Endothelial cell of umbilical vein (primary cell): ENCODE data around the gene SLC6A2. TPM values are rescaled to one million over a fixed set of nuclear protein-coding genes. Genes with fewer than 3 reads are reported as not detected.

Experiments used
- BruUV-seq: library from RNA; stranded (reverse); fragments of 400-500 nt; replicated peaks from 2 replicates; lab custom pipeline; 2021; lab: Mats Ljungman, UMichigan
- CTCF ChIA-PET: fragments of 300-600, 350-600 bp; sonication (Branson Sonifier 250); formaldehyde crosslinking; loops from one replicate; lab custom pipeline; 2021; ENCODE audit warnings: antibody characterized with exemption, inconsistent platforms; lab: Charles Lee
- POLR2A ChIA-PET: fragments of 300-600, 350-600 bp; sonication (Branson Sonifier 250); formaldehyde crosslinking; loops from one replicate; lab custom pipeline; 2021; ENCODE audit warnings: antibody characterized with exemption, inconsistent platforms; lab: Charles Lee
- DNase-seq: peaks from one replicate; pipeline ENCODE4 v3.0.0-alpha.2; 2011; ENCODE audit warnings: low read depth, low spot score
- FAIRE-seq: peaks from 2 replicates; lab custom pipeline; 2011; peaks lifted over from hg19 to GRCh38; lab: Jason Lieb, UNC
- H2AFZ ChIP-seq: 2 replicates; pipeline ENCODE4 v1.6.0; 2012; ENCODE audit warnings: low read depth, low read length, control low read depth, inconsistent platforms
- H3K27ac ChIP-seq: 2 replicates; pipeline ENCODE4 v1.5.1; 2011; ENCODE audit warnings: low read depth, mild to moderate bottlenecking, control low read depth, low read length, moderate library complexity; ENCODE audit not compliant: insufficient read depth
- H3K27me3 ChIP-seq, 2 experiments: 2 replicates each; pipeline versions ENCODE4 v1.6.0 to v1.6.1; 2011; ENCODE audit warnings: low read length in 2 of 2, mixed read lengths in 1 of 2; ENCODE audit not compliant: control insufficient read depth in 2 of 2, insufficient read depth in 2 of 2
- H3K36me3 ChIP-seq, 2 experiments: 2 replicates in 1 of 2; 3 replicates in 1 of 2; pipeline ENCODE4 v1.5.1; 2011; ENCODE audit warnings: low read length in 2 of 2, mild to moderate bottlenecking in 1 of 2, moderate library complexity in 1 of 2; ENCODE audit not compliant: control insufficient read depth in 2 of 2, insufficient read depth in 2 of 2; ENCODE audit errors: extremely low read depth in 1 of 2
- H3K4me1 ChIP-seq: 3 replicates; pipeline ENCODE4 v1.5.1; 2011; ENCODE audit warnings: mild to moderate bottlenecking, low read length; ENCODE audit not compliant: control insufficient read depth, insufficient read depth; ENCODE audit errors: extremely low read depth
- H3K4me2 ChIP-seq: 2 replicates; pipeline ENCODE4 v1.6.1; 2011; ENCODE audit warnings: low read length, control low read depth, mixed read lengths; ENCODE audit not compliant: insufficient read depth
- H3K4me3 ChIP-seq, 3 experiments: fragments of 200-600 bp in 1 of 3; sonication (generic), shearing (Covaris generic) in 1 of 3; replicated peaks in 1 of 3; 2 replicates each; pipeline ENCODE4 v1.5.1; 2011 to 2016; ENCODE audit warnings: control low read depth in 3 of 3, low read length in 3 of 3, mild to moderate bottlenecking in 2 of 3, inconsistent platforms in 1 of 3, low read depth in 1 of 3, moderate library complexity in 1 of 3; ENCODE audit not compliant: insufficient read depth in 1 of 3
- H3K79me2 ChIP-seq: 2 replicates; pipeline ENCODE4 v1.6.0; 2012; ENCODE audit warnings: low read length, inconsistent platforms; ENCODE audit not compliant: control insufficient read depth, insufficient read depth
- H3K9ac ChIP-seq: replicated peaks from 2 replicates; pipeline ENCODE3; 2011; ENCODE audit warnings: low read length, control low read depth; ENCODE audit not compliant: insufficient read depth; ENCODE audit errors: extremely low read depth
- H3K9me1 ChIP-seq: replicated peaks from 3 replicates; pipeline ENCODE4 v1.6.0; 2011; ENCODE audit warnings: mild to moderate bottlenecking, low read length; ENCODE audit not compliant: control insufficient read depth, insufficient read depth; ENCODE audit errors: extremely low read depth
- H3K9me3 ChIP-seq: replicated peaks from 2 replicates; pipeline ENCODE4 v1.5.1; 2012; ENCODE audit warnings: low read length, inconsistent platforms; ENCODE audit not compliant: control insufficient read depth, insufficient read depth
- H4K20me1 ChIP-seq: replicated peaks from 2 replicates; pipeline ENCODE3; 2011; ENCODE audit warnings: mild to moderate bottlenecking, low read length; ENCODE audit not compliant: control insufficient read depth, insufficient read depth; ENCODE audit errors: extremely low read depth
- EZH2 ChIP-seq: IDR thresholded peaks from 2 replicates; pipeline ENCODE4 v1.6.1; 2012; ENCODE audit warnings: borderline replicate concordance, low read depth, mild to moderate bottlenecking, moderate library complexity, low read length, inconsistent platforms; ENCODE audit not compliant: severe bottlenecking
- FOS ChIP-seq: IDR thresholded peaks from 2 replicates; pipeline ENCODE4 v1.6.1; 2011; ENCODE audit warnings: mild to moderate bottlenecking, low read length, moderate library complexity, borderline replicate concordance; ENCODE audit not compliant: insufficient read depth
- GATA2 ChIP-seq: IDR thresholded peaks from 2 replicates; pipeline ENCODE4 v1.7.0; 2011; ENCODE audit warnings: low read depth, mild to moderate bottlenecking, moderate library complexity, mixed read lengths, low read length; ENCODE audit not compliant: insufficient read length, insufficient read depth
- JUN ChIP-seq: IDR thresholded peaks from 2 replicates; pipeline ENCODE4 v1.6.1; 2011; ENCODE audit warnings: borderline replicate concordance, low read depth; ENCODE audit not compliant: insufficient read length, insufficient read depth
- MYC ChIP-seq: IDR thresholded peaks from one replicate; pipeline ENCODE4 v1.6.1; 2011; ENCODE audit warnings: mild to moderate bottlenecking, low read depth, low read length
- POLR2A ChIP-seq: IDR thresholded peaks from 2 replicates; pipeline ENCODE4 v1.6.1; 2012; ENCODE audit warnings: low read depth, mild to moderate bottlenecking, control low read depth, low read length
- POLR2AphosphoS5 ChIP-seq: IDR thresholded peaks from 2 replicates; pipeline ENCODE4 v1.6.1; 2012; ENCODE audit warnings: low read depth, mild to moderate bottlenecking, control low read depth, low read length, moderate library complexity; ENCODE audit not compliant: insufficient read depth
- dilution Hi-C: fragments of 300-500 bp; cut with MboI; formaldehyde crosslinking; loops from one replicate; pipeline ENCODE4 v1.15.0; 2019; ENCODE audit warnings: low sequenced_read_pairs; ENCODE audit not compliant: extremely low pct_ligation_motif_present
- intact Hi-C: fragments of 100-400 bp; cut with micrococcal nuclease; formaldehyde crosslinking; loops from one replicate; pipeline ENCODE4 v1.10.0; 2022
- polyA plus RNA-seq, 4 experiments: library from polyadenylated mRNA; depleted of rRNA in 3 of 4; stranded (reverse) in 3 of 4; unstranded in 1 of 4; fragments of >200 nt; gene quantifications; 2 replicates each; pipeline versions ENCODE4 v1.2.1 to v1.2.3, GENCODE V29; 2011 to 2012; ENCODE audit warnings: missing spikeins in 1 of 4
- total RNA-seq: library from RNA; stranded (reverse); gene quantifications from 2 replicates; pipeline ENCODE4 v1.2.3, GENCODE V29; 2021
- TF ChIP-seq, protein P1 (sequence below): IDR thresholded peaks from 2 replicates; pipeline ENCODE4 v1.6.1; 2011; ENCODE audit not compliant: insufficient read depth, insufficient read length
- TF ChIP-seq, protein P2 (sequence below), 2 donors: IDR thresholded peaks; 1 replicate in 1 of 2; 2 replicates in 1 of 2; pipeline ENCODE4 v1.5.1; 2011; ENCODE audit warnings: low read length in 2 of 2, mild to moderate bottlenecking in 2 of 2, moderate library complexity in 2 of 2, control low read depth in 1 of 2, inconsistent platforms in 1 of 2, low read depth in 1 of 2; ENCODE audit not compliant: insufficient read depth in 1 of 2; ENCODE audit errors: extremely low read depth in 1 of 2

SLC6A2 gene
- total and polyA plus RNA-seq, 2 donors (not counting 3 experiments of a cell fraction or from before 2014, with no cell fraction given): not detected

DNA sequence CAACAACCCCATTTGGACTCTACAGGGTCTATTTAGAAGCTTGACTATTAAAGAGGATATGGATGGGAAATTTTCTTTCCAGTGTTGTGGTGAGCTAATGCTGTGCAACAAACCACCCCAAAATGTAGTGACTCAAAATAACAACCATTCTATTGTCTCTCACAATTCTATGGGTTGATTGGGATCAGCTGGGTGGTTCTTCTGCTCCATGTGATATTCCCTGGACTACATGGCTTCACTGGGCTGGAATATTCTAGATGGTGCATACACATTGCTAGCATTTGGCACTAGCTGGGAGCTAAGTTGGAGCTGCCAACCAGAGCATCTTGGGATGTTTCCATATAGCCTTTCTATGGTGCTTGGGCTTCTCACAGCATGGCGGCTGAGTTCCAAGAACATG lies 30.2 kb downstream of the SLC6A2 start:
- H3K27me3 ChIP-seq: peaks cover 0 to 10% of the 10 kb centered on the region in 2 experiments
- no peaks in the 10 kb centered on the region for H3K79me2 ChIP-seq
- no peaks in the 10 kb centered on the region for H3K9me1 ChIP-seq
- no peak overlapping the region for H3K4me2 ChIP-seq
- intact Hi-C loops (no loop called here), dilution Hi-C loops (no loop called here)
- no peak overlapping the region for H3K27ac ChIP-seq
- H3K9ac ChIP-seq: no peak overlapping the region
- no peak overlapping the region for H3K4me3 ChIP-seq
- no peak for FAIRE-seq
- ChIA-PET POLR2A (no interaction called here), CTCF (no interaction called here)
- TF ChIP-seq MYC (no peak), POLR2AphosphoS5 (no peak), GATA2 (no peak), POLR2A (no peak), EZH2 (no peak), JUN (no peak), FOS (no peak)
- TF ChIP-seq, protein P1, sequence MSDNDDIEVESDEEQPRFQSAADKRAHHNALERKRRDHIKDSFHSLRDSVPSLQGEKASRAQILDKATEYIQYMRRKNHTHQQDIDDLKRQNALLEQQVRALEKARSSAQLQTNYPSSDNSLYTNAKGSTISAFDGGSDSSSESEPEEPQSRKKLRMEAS: no peak
- TF ChIP-seq, protein P2, sequence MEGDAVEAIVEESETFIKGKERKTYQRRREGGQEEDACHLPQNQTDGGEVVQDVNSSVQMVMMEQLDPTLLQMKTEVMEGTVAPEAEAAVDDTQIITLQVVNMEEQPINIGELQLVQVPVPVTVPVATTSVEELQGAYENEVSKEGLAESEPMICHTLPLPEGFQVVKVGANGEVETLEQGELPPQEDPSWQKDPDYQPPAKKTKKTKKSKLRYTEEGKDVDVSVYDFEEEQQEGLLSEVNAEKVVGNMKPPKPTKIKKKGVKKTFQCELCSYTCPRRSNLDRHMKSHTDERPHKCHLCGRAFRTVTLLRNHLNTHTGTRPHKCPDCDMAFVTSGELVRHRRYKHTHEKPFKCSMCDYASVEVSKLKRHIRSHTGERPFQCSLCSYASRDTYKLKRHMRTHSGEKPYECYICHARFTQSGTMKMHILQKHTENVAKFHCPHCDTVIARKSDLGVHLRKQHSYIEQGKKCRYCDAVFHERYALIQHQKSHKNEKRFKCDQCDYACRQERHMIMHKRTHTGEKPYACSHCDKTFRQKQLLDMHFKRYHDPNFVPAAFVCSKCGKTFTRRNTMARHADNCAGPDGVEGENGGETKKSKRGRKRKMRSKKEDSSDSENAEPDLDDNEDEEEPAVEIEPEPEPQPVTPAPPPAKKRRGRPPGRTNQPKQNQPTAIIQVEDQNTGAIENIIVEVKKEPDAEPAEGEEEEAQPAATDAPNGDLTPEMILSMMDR (IDR thresholded peaks at IDR 0.05; ENCODE audit: extremely low read depth in 1 of 2, insufficient read depth in 1 of 2, low read depth in 1 of 2, low read length in 2 of 2): no peak
- no peak for DNase-seq
- no TSS peak for BruUV-seq
- no peaks in the 10 kb centered on the region for H3K9me3 ChIP-seq
- no peaks in the 10 kb centered on the region for H3K4me1 ChIP-seq
- H4K20me1 ChIP-seq: no peaks in the 10 kb centered on the region
- no peak overlapping the region for H2AFZ ChIP-seq
- no peaks in the 10 kb centered on the region for H3K36me3 ChIP-seq
